IMR-90 (cell line): ENCODE measurements around the gene SRP19. TPM values are rescaled to one million over a fixed set of nuclear protein-coding genes. Genes with fewer than 3 reads are reported as not detected.

Source experiments
- ATAC-seq: fragments of 200-7000 bp; cut with Tn5 transposase; 2 replicates; pipeline ENCODE4 v1.9.1; 2020; ENCODE audit warnings: low read depth, mild to moderate bottlenecking, moderate library complexity
- BruUV-seq: library from RNA; stranded (reverse); fragments of 400-500 nt; replicated peaks from 2 replicates; lab custom pipeline; 2021; lab: Mats Ljungman, UMichigan
- CTCF ChIA-PET: fragments of 300-600 bp; formaldehyde crosslinking; extraction: SDS; loops from one replicate; lab custom pipeline; 2021; ENCODE audit warnings: antibody characterized with exemption; lab: Yijun Ruan, JAX
- POLR2A ChIA-PET: fragments of 300-600 bp; sonication (Branson Sonifier 250); formaldehyde crosslinking; loops from one replicate; lab custom pipeline; 2022; ENCODE audit warnings: antibody characterized with exemption; ENCODE audit not compliant: unreplicated experiment; lab: Charles Lee
- DNase-seq: peaks from one replicate; pipeline ENCODE4 v3.0.0; 2013
- H2AFZ ChIP-seq: replicated peaks from 2 replicates; pipeline ENCODE3; 2013; ENCODE audit warnings: low read length, mild to moderate bottlenecking; ENCODE audit not compliant: poor library complexity
- H2AK5ac ChIP-seq: 2 replicates; pipeline ENCODE4 v1.6.1; 2013; ENCODE audit warnings: low read depth, low read length, inconsistent platforms
- H2AK9ac ChIP-seq: replicated peaks from 2 replicates; pipeline ENCODE3; 2013; ENCODE audit warnings: mild to moderate bottlenecking, low read depth, low read length, moderate library complexity; ENCODE audit not compliant: poor library complexity
- H2BK120ac ChIP-seq: 2 replicates; pipeline ENCODE4 v1.6.1; 2013; ENCODE audit warnings: low read depth, low read length, inconsistent platforms
- H2BK15ac ChIP-seq: 3 replicates; pipeline ENCODE4 v1.6.1; 2013; ENCODE audit warnings: low read depth, low read length, inconsistent platforms
- H2BK20ac ChIP-seq: 2 replicates; pipeline ENCODE4 v1.6.1; 2013; ENCODE audit warnings: low read depth, mild to moderate bottlenecking, inconsistent platforms, low read length, moderate library complexity
- H2BK5ac ChIP-seq: 2 replicates; pipeline ENCODE4 v1.6.1; 2013; ENCODE audit warnings: mild to moderate bottlenecking, low read depth, low read length, inconsistent platforms; ENCODE audit not compliant: poor library complexity, severe bottlenecking
- H3K14ac ChIP-seq: replicated peaks from 2 replicates; pipeline ENCODE4 v1.6.1; 2013; ENCODE audit warnings: low read depth, low read length, inconsistent platforms
- H3K18ac ChIP-seq: 2 replicates; pipeline ENCODE4 v1.6.1; 2013; ENCODE audit warnings: low read depth, low read length, control low read depth
- H3K23ac ChIP-seq: 2 replicates; pipeline ENCODE4 v1.6.1; 2013; ENCODE audit warnings: low read depth, low read length, inconsistent platforms
- H3K27ac ChIP-seq: 2 replicates; pipeline ENCODE4 v1.5.1; 2013; ENCODE audit warnings: mild to moderate bottlenecking, control low read depth, low read length; ENCODE audit not compliant: insufficient read depth
- H3K27me3 ChIP-seq: 2 replicates; pipeline ENCODE4 v1.6.1; 2013; ENCODE audit warnings: low read length; ENCODE audit not compliant: control insufficient read depth, insufficient read depth
- H3K36me3 ChIP-seq: 2 replicates; pipeline ENCODE4 v1.6.1; 2013; ENCODE audit warnings: low read length, mixed read lengths; ENCODE audit not compliant: control insufficient read depth, insufficient read depth
- H3K4ac ChIP-seq: 2 replicates; pipeline ENCODE4 v1.6.1; 2013; ENCODE audit warnings: low read depth, low read length, inconsistent platforms
- H3K4me1 ChIP-seq: 2 replicates; pipeline ENCODE4 v1.6.1; 2013; ENCODE audit warnings: low read length, mixed read lengths; ENCODE audit not compliant: control insufficient read depth, insufficient read depth
- H3K4me2 ChIP-seq: 2 replicates; pipeline ENCODE4 v1.6.1; 2013; ENCODE audit warnings: low read depth, mild to moderate bottlenecking, control low read depth, low read length, moderate library complexity
- H3K4me3 ChIP-seq: 2 replicates; pipeline ENCODE4 v1.5.1; 2013; ENCODE audit warnings: low read depth, mild to moderate bottlenecking, control low read depth, low read length, moderate library complexity; ENCODE audit not compliant: insufficient read depth
- H3K56ac ChIP-seq: 2 replicates; pipeline ENCODE4 v1.6.1; 2013; ENCODE audit warnings: low read length, inconsistent platforms; ENCODE audit not compliant: insufficient read depth; ENCODE audit errors: extremely low read depth
- H3K79me1 ChIP-seq, 2 experiments: 2 replicates each; pipeline ENCODE4 v1.6.1; 2013; ENCODE audit warnings: low read length in 2 of 2, inconsistent platforms in 1 of 2, low read depth in 1 of 2
- H3K9ac ChIP-seq: 2 replicates; pipeline ENCODE4 v1.6.1; 2013; ENCODE audit warnings: low read depth, low read length, control low read depth
- H3K9me1 ChIP-seq: 2 replicates; pipeline ENCODE4 v1.6.1; 2013; ENCODE audit warnings: low read length, inconsistent platforms; ENCODE audit not compliant: insufficient read depth
- H3K9me3 ChIP-seq: 2 replicates; pipeline ENCODE4 v1.6.1; 2013; ENCODE audit warnings: low read length; ENCODE audit not compliant: control insufficient read depth, insufficient read depth
- H4K20me1 ChIP-seq: 2 replicates; pipeline ENCODE4 v1.6.1; 2013; ENCODE audit warnings: low read length, inconsistent platforms; ENCODE audit not compliant: insufficient read depth
- H4K5ac ChIP-seq: 2 replicates; pipeline ENCODE4 v1.6.1; 2013; ENCODE audit warnings: mild to moderate bottlenecking, low read depth, low read length, control low read depth
- H4K8ac ChIP-seq, 2 experiments: 2 replicates each; pipeline ENCODE4 v1.6.1; 2013; ENCODE audit warnings: low read depth in 2 of 2, low read length in 2 of 2, control low read depth in 1 of 2, inconsistent platforms in 1 of 2
- H4K91ac ChIP-seq: 2 replicates; pipeline ENCODE4 v1.6.1; 2013; ENCODE audit warnings: low read depth, low read length, inconsistent platforms; ENCODE audit not compliant: insufficient read depth
- BHLHE40 ChIP-seq: fragments of 150-350 bp; IDR thresholded peaks from 2 replicates; pipeline ENCODE4 v1.6.1; 2016; ENCODE audit warnings: mild to moderate bottlenecking, low read depth, low read length
- CEBPB ChIP-seq: IDR thresholded peaks from 2 replicates; pipeline ENCODE4 v1.6.1; 2012; ENCODE audit warnings: low read depth, low read length, improper control_type of control experiment
- CHD1 ChIP-seq: IDR thresholded peaks from 2 replicates; pipeline ENCODE4 v1.6.1; 2012; ENCODE audit warnings: low read depth, low read length, improper control_type of control experiment
- FOS ChIP-seq: fragments of 150-350 bp; IDR thresholded peaks from 2 replicates; pipeline ENCODE4 v1.6.1; 2016; ENCODE audit warnings: low read depth, low read length
- MAFK ChIP-seq: IDR thresholded peaks from 2 replicates; pipeline ENCODE4 v1.6.1; 2012; ENCODE audit warnings: low read depth, low read length, improper control_type of control experiment
- MXI1 ChIP-seq: IDR thresholded peaks from 2 replicates; pipeline ENCODE4 v1.6.1; 2012; ENCODE audit warnings: low read depth, mild to moderate bottlenecking, low read length, moderate library complexity, borderline replicate concordance
- NFE2L2 ChIP-seq: fragments of 150-350 bp; IDR thresholded peaks from 2 replicates; pipeline ENCODE4 v1.6.1; 2016; ENCODE audit warnings: low read depth, mild to moderate bottlenecking, low read length
- POLR2A ChIP-seq: IDR thresholded peaks from 2 replicates; pipeline ENCODE4 v1.6.1; 2012; ENCODE audit warnings: mild to moderate bottlenecking, low read depth, low read length
- RFX5 ChIP-seq: IDR thresholded peaks from 2 replicates; pipeline ENCODE4 v1.8.0; 2012; ENCODE audit warnings: low read depth, mild to moderate bottlenecking, low read length, moderate library complexity
- SMC3 ChIP-seq: fragments of 150-350 bp; IDR thresholded peaks from 2 replicates; pipeline ENCODE4 v1.6.1; 2016; ENCODE audit warnings: low read depth, mild to moderate bottlenecking, antibody characterized with exemption, low read length, moderate library complexity
- WGBS, 2 experiments: methylation state at CpG; one replicate each; pipeline versions ENCODE4 v1.1.5 to v1.1.7; 2013; ENCODE audit warnings: missing lambda C conversion rate in 2 of 2; ENCODE audit not compliant: insufficient read length in 1 of 2; ENCODE audit errors: extremely low coverage in 2 of 2; 5-methylcytosine and 5-hydroxymethylcytosine counted together
- dilution Hi-C: fragments of 300-500 bp; cut with HindIII; formaldehyde crosslinking; loops from one replicate; pipeline ENCODE4 v1.14.3; 2018; ENCODE audit warnings: low sequenced_read_pairs; ENCODE audit not compliant: unreplicated experiment
- in situ Hi-C: fragments of 300-500 bp; cut with MboI; formaldehyde crosslinking; loops from 3 replicates; pipeline ENCODE4 v1.14.3; 2019; ENCODE audit warnings: low sequenced_read_pairs, inconsistent platforms, mixed read lengths
- intact Hi-C: fragments of 100-400 bp; cut with micrococcal nuclease; formaldehyde crosslinking; loops from 2 replicates; pipeline ENCODE4 v1.10.0; 2022
- polyA plus RNA-seq, 3 experiments: library from polyadenylated mRNA; depleted of rRNA; stranded (reverse); fragments of >200 nt; gene quantifications; 2 replicates each; pipeline ENCODE4 v1.2.3, GENCODE V29; 2012; ENCODE audit warnings: low replicate concordance in 1 of 3
- total RNA-seq: library from RNA; depleted of rRNA; stranded (reverse); fragments of >200 nt; gene quantifications from 2 replicates; pipeline ENCODE4 v1.2.3, GENCODE V29; 2012
- TF ChIP-seq, protein P1 (sequence below): fragments of 150-350 bp; IDR thresholded peaks from 2 replicates; pipeline ENCODE4 v1.6.1; 2016; ENCODE audit warnings: low read depth, mild to moderate bottlenecking, low read length, moderate library complexity, borderline replicate concordance
- TF ChIP-seq, protein P2 (sequence below): conservative IDR thresholded peaks from 2 replicates; pipeline ENCODE4 v1.5.1; 2012; ENCODE audit warnings: mild to moderate bottlenecking, low read depth, low read length, improper control_type of control experiment

The SRP19 gene
- total and polyA plus RNA-seq, 2 of the 4 experiments (the other 2 are of a cell fraction), result 10.0 to 61.5 TPM

DNA sequence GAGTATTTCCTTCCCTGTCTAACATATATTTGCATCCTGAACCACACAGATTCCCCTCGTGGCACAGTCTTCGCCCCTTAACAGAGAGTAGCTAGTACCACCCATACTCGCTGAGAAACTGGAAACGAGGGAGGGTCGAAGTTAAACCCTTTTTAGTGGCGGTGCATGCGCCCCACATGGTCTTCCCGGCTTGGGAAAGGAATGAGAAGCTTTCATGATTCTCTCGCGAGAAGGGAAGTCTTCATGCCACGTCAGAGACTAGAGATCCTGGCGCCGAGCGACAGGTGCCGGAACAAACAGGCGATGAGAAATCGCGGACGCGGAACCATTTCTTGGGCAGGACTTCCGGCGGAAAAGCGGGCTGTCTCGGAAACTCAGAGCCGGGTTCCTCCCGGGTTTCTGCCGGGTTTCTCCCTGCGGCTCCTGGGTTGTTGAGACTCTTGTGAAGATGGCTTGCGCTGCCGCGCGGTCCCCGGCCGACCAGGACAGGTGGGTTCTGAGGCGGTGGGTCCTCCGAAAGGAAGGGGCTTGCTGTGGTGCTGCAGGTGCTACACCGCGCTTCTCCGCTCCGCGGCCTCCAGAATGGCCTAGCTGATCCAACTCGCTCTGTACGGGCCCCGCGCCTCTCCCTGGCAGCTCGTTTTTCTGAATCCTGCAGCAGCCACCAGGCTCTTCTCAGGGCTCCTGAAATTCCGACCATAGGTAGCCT, at the start of gene SRP19 (continued):
- TF ChIP-seq, protein P1, sequence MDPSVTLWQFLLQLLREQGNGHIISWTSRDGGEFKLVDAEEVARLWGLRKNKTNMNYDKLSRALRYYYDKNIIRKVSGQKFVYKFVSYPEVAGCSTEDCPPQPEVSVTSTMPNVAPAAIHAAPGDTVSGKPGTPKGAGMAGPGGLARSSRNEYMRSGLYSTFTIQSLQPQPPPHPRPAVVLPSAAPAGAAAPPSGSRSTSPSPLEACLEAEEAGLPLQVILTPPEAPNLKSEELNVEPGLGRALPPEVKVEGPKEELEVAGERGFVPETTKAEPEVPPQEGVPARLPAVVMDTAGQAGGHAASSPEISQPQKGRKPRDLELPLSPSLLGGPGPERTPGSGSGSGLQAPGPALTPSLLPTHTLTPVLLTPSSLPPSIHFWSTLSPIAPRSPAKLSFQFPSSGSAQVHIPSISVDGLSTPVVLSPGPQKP, result no peak
- no peak for TF ChIP-seq FOS

DNA sequence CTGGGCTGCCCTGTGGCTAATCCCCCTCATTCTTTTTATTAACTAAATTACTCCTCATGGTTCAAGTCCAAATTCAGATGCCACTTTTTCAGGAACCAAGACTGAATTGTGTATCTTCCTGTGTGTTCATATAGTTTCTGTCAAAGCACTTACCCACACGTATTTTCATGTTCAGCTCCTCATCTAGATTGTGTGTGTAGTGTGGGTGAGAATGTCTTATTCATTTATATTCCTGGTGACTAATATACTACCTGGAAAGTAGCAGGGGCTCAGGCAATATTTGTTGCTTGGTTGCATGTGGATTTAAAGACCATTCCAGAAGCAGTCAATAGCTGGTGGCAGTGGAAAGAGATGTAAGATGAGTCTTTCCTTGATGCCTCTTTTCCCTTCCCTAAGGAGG, 48.5 kb upstream of the SRP19 start:
- Histone ChIP-seq H2AFZ (no peak overlapping the region), H2BK120ac (no peak overlapping the region), H3K18ac (no peak overlapping the region), H3K9me3 (no peaks in the 10 kb centered on the region), H3K4me2 (no peak overlapping the region), H3K9ac (no peak overlapping the region), H3K27me3 (no peaks in the 10 kb centered on the region), H4K91ac (no peak overlapping the region), H3K23ac (no peak overlapping the region), H3K36me3 (peaks cover 13% of the 10 kb centered on the region), H4K5ac (no peak overlapping the region), H4K20me1 (no peaks in the 10 kb centered on the region), H3K4me1 (no peaks in the 10 kb centered on the region), H3K56ac (no peak overlapping the region), H3K9me1 (0 out of 2 replicates have a peak, but pooled peaks cover 2% of the 10 kb centered on the region), H3K79me1 (peaks cover 0 to 6% of the 10 kb centered on the region in 2 experiments; a peak in 3 of 4 replicates), H3K14ac (no peak overlapping the region), H2BK20ac (no peak overlapping the region), H2BK5ac (no peak overlapping the region), H4K8ac (no peak overlapping the region), H3K4ac (no peak overlapping the region), H2AK9ac (no peak overlapping the region), H3K27ac (no peak overlapping the region), H2BK15ac (no peak overlapping the region), H3K4me3 (no peak overlapping the region), H2AK5ac (no peak overlapping the region)
- no TSS peak for BruUV-seq
- intact Hi-C loops, result no loop called here
- DNase-seq (no peak), ATAC-seq (no peak)
- WGBS, 2 experiments, result no CpG with 5 or more reads among the region's 1 CpG
- ChIA-PET CTCF (interaction anchor here (0.6 kb wide), 1 partner anchor 1271 kb away, joined by 3 read pairs; no protein-coding TSS in a partner anchor), POLR2A (no interaction called here)
- dilution Hi-C loops, result no loop called here
- in situ Hi-C loops, result no loop called here
- TF ChIP-seq CHD1, result no peak
- no peak for TF ChIP-seq FOS
- no peak for TF ChIP-seq BHLHE40
- TF ChIP-seq, protein P1, result no peak
- no peak for TF ChIP-seq POLR2A
- TF ChIP-seq MAFK, result no peak
- TF ChIP-seq CEBPB, result no peak
- no peak for TF ChIP-seq RFX5
- no peak for TF ChIP-seq MXI1
- TF ChIP-seq, protein P2, sequence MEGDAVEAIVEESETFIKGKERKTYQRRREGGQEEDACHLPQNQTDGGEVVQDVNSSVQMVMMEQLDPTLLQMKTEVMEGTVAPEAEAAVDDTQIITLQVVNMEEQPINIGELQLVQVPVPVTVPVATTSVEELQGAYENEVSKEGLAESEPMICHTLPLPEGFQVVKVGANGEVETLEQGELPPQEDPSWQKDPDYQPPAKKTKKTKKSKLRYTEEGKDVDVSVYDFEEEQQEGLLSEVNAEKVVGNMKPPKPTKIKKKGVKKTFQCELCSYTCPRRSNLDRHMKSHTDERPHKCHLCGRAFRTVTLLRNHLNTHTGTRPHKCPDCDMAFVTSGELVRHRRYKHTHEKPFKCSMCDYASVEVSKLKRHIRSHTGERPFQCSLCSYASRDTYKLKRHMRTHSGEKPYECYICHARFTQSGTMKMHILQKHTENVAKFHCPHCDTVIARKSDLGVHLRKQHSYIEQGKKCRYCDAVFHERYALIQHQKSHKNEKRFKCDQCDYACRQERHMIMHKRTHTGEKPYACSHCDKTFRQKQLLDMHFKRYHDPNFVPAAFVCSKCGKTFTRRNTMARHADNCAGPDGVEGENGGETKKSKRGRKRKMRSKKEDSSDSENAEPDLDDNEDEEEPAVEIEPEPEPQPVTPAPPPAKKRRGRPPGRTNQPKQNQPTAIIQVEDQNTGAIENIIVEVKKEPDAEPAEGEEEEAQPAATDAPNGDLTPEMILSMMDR, result no peak
- TF ChIP-seq NFE2L2, result no peak
- no peak for TF ChIP-seq SMC3
